ENCODE data around the gene ROBO3. TPM values are rescaled to one million over a fixed set of nuclear protein-coding genes. Genes with fewer than 3 reads are reported as not detected.

Gene ROBO3
- total RNA-seq, 1 donor from 2014 or later: 4.5 TPM

DNA sequence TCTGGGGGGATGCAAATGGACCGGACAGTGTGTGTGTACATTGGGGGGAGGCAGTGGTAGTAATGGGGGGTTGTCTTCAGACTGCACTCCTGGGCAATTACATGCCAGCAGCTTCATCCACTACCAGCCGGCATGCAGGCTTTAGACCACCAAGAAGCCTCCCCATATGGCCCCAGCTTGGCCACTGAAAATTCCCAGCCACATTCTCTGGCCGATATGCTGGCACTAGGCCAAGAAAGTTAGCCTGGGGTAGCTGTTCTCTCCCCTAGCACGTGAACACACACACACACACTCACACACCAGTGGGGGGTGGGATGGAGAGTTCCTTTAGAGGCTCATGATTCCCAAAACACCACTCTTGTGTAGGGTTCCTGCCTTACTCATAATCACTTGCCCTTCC, 3.6 kb upstream of the ROBO3 start:
- intact Hi-C loops (cut with micrococcal nuclease): no loop called here
- H3K9me3 Mint-ChIP-seq: no peaks in the 10 kb centered on the region
- no peak for DNase-seq (ENCODE audit: low spot score)
- H3K36me3 Mint-ChIP-seq (ENCODE audit: low read depth): no peaks in the 10 kb centered on the region
- H3K4me3 Mint-ChIP-seq: no peak overlapping the region
- peaks cover 53% of the 10 kb centered on the region for H3K27me3 Mint-ChIP-seq (ENCODE audit: insufficient read depth)
- H3K4me1 Mint-ChIP-seq (ENCODE audit: low read depth): peaks cover 9% of the 10 kb centered on the region
- H3K27ac Mint-ChIP-seq: no peak overlapping the region

DNA sequence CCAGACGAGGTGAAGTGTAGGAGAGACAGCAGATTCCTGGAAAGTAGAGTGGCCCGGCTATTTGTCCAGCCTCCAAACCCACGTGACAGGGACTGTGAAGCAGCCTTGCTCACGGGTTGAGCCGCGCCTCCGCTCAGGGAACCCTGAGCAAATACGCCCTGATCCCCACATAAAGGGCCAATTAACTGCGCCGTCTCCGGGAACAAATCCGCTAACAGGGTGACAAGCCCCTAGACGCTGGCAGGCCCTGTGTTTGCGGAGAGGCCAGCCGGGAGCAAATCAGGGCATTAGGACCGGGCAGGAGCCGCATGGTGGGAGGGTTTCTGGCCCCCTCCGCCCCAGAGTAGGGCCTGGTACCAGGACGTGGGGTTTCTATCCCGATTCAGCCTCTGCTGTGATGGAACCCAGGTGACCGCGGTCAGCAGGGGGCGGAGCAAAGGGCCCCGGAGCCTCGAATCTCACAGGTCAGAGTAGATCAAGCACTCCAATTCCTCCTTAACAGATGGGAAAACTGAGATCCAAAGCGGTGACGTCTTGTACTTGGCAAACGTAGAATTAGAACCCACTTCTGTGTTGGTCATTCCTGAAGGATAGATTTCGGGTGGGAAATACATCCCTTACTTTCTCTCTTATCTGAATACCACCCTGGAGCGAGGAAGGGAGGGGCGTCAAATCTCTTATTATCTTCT, 2.0 kb upstream of the ROBO3 start:
- no peak for DNase-seq (ENCODE audit: low spot score)
- H3K27me3 Mint-ChIP-seq (ENCODE audit: insufficient read depth): peaks cover 69% of the 10 kb centered on the region

DNA sequence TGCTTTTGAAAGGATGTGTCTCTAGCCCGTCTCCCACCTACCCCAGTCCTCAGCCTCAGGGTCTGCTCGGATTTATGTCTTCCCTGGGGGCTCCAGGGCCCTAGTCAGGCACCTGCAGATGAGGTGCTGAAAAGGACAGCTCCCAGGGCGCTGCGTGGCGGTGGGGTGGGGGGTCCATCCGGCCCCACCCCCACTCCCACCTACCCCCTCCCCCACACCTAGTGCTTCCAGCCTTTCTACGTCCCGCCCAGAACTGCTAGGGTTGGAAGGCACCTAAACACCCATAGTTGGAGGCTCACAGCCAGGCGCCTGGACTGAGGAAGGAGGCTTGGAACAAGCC, 1.4 kb upstream of the ROBO3 start:
- peaks cover 16% of the 10 kb centered on the region for H3K4me1 Mint-ChIP-seq (ENCODE audit: low read depth)
- DNase-seq (ENCODE audit: low spot score): no peak
- intact Hi-C loops (cut with micrococcal nuclease): no loop called here
- no peak overlapping the region for H3K4me3 Mint-ChIP-seq
- H3K9me3 Mint-ChIP-seq: no peaks in the 10 kb centered on the region
- H3K27ac Mint-ChIP-seq: peak overlapping the region; percentile 5
- H3K27me3 Mint-ChIP-seq (ENCODE audit: insufficient read depth): peaks cover 75% of the 10 kb centered on the region
- no peaks in the 10 kb centered on the region for H3K36me3 Mint-ChIP-seq (ENCODE audit: low read depth)

More for the DNA sequence above, 2.0 kb upstream of the ROBO3 start:
- intact Hi-C loops (cut with micrococcal nuclease): no loop called here
- Mint-ChIP-seq H3K4me1 (ENCODE audit: low read depth) (peaks cover 16% of the 10 kb centered on the region), H3K9me3 (no peaks in the 10 kb centered on the region), H3K36me3 (ENCODE audit: low read depth) (no peaks in the 10 kb centered on the region), H3K4me3 (no peak overlapping the region), H3K27ac (peak overlapping the region; percentile 5)

DNA sequence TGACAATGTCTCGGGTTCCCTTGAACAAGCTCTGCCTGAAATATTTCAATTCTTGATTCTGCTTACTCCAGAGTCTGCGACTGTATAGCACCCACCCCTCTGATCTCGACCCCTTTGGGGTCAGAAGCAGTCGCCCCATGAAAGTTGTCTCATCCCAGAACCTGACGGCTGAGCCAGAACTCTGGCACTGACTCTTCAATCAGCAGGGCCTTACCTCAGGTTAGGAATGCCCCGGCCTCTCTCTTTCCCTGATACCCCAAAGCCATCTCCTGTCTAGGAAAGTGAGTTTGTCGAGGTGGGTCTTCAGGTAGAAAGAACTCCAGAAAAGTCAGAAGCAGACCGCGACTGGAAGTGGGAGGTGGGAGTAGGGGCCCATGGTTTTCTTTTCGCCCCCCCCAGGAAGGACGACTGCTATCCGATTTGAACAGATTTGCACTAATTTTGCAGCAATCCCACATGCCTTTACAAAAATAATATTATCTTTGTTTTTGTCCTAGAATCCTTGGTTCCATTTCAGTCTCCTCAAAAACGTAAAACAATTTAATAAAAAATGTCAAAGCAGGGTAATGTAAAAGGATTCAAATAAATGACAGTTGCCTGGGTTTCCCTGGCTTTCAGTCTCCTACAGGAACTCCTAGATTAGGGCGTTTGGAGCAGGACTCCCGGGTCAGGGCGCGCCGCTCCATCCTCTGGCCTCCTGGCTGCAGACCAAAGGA, 898 bp upstream of the ROBO3 start:
- intact Hi-C loops (cut with micrococcal nuclease): no loop called here
- H3K27ac Mint-ChIP-seq: no peak overlapping the region

DNA sequence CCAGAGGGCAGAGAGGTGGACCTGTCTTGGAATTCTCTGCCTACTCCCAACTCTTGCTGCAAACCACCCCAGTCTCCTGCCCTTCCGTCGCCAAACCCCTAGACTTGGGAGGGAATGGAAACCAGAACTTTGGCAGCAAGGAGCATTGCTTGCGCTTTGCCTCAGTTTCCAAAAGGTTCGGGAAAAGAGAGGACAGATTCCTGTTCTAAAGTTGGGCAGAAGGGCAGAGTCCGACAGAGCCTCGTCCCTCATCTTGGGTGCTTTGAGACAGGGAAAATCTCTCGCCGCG, 396 bp upstream of the ROBO3 start:
- no peaks in the 10 kb centered on the region for H3K36me3 Mint-ChIP-seq (ENCODE audit: low read depth)
- H3K4me3 Mint-ChIP-seq: no peak overlapping the region
- H3K4me1 Mint-ChIP-seq (ENCODE audit: low read depth): peaks cover 16% of the 10 kb centered on the region
- no peaks in the 10 kb centered on the region for H3K9me3 Mint-ChIP-seq
- intact Hi-C loops (cut with micrococcal nuclease): loop anchor here (5.0 kb wide), 1 partner anchor 302 kb away; no protein-coding TSS in a partner anchor
- DNase-seq (ENCODE audit: low spot score): no peak
- no peak overlapping the region for H3K27ac Mint-ChIP-seq
- H3K27me3 Mint-ChIP-seq (ENCODE audit: insufficient read depth): peaks cover 83% of the 10 kb centered on the region

More for the DNA sequence above, 898 bp upstream of the ROBO3 start:
- peaks cover 80% of the 10 kb centered on the region for H3K27me3 Mint-ChIP-seq (ENCODE audit: insufficient read depth)
- H3K36me3 Mint-ChIP-seq (ENCODE audit: low read depth): no peaks in the 10 kb centered on the region
- no peak overlapping the region for H3K4me3 Mint-ChIP-seq
- peaks cover 16% of the 10 kb centered on the region for H3K4me1 Mint-ChIP-seq (ENCODE audit: low read depth)
- no peak for DNase-seq (ENCODE audit: low spot score)
- H3K9me3 Mint-ChIP-seq: no peaks in the 10 kb centered on the region

DNA sequence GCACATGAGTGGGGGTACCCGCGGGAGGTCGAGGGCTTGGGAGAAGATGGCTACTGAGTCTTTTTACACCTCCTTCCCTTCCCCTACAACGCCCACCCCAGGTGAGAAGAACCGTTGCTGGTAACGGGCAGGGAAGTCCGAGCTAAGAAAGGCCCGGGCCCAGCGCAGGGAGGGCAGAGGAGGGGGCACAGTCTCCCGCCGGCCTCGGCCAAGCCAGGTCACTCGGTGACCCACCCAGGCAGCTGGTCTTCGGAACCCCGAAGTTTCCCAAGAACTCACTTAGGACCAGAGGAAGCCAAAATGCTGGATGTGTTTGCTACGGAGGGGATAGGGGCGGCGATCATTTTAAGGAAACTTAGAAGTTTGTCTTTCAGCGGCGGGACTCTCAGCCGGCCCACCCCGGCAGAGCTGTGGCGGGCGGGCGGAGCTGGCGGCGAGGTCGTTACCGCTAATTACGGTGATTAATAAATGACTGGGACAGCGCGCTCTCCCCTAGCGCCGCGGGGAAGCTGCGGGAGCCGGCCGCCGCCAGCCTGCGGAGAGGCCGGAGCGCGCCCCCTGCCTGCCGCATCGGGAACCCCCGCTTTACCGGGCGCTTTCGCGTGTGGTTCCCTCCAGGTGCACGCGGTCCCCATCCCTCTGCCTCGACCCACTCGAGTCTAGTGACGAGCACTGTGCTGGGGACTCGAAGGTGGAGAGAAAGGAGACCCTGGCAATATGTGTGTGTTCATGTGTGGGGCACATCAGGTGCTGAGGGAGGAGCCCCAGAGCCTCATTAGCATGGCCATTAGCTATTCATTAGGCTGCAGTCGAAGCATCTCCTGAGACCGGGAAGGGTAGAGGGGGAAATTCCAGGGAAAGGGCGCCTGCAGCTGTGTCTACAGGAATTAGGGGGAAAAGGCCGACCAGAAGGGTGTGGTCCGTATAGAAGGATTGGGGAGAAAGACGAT, 945 bp downstream of the ROBO3 start:
- Mint-ChIP-seq H3K27me3 (ENCODE audit: insufficient read depth) (peaks cover 89% of the 10 kb centered on the region), H3K9me3 (no peaks in the 10 kb centered on the region), H3K4me1 (ENCODE audit: low read depth) (peaks cover 16% of the 10 kb centered on the region), H3K27ac (no peak overlapping the region), H3K36me3 (ENCODE audit: low read depth) (no peaks in the 10 kb centered on the region), H3K4me3 (no peak overlapping the region)
- intact Hi-C loops (cut with micrococcal nuclease): loop anchor here (2.0 to 5.0 kb wide), 3 partner anchors 107 to 301 kb away; no protein-coding TSS in a partner anchor
- DNase-seq (ENCODE audit: low spot score): peak; percentile 28

DNA sequence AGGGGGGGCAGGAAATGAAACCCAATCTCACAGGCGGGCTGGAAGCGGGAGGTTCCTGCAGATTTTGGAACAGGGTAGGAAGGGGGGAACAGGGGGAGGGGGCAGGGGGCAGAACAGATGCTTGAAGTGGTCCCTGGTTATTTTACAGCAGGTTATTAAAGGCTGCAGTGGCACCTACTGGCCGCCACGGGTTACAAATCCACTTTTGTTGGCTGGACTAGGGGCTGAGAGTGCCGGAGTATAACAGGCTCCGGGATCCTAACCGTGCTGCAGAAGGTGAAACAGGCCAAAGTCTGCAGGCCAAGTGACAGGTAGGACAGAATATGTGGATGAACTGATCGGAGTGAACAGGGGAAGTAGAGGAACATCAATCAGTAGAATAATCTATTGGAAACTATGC, 2.5 kb downstream of the ROBO3 start:
- H3K4me3 Mint-ChIP-seq: no peak overlapping the region
- DNase-seq (ENCODE audit: low spot score): no peak
- no peaks in the 10 kb centered on the region for H3K9me3 Mint-ChIP-seq
- H3K36me3 Mint-ChIP-seq (ENCODE audit: low read depth): no peaks in the 10 kb centered on the region
- no peak overlapping the region for H3K27ac Mint-ChIP-seq
- H3K27me3 Mint-ChIP-seq (ENCODE audit: insufficient read depth): peaks cover 87% of the 10 kb centered on the region
- intact Hi-C loops (cut with micrococcal nuclease): loop anchor here (1.0 to 5.0 kb wide), 5 partner anchors 26 to 300 kb away; no protein-coding TSS in a partner anchor
- peaks cover 15% of the 10 kb centered on the region for H3K4me1 Mint-ChIP-seq (ENCODE audit: low read depth)

DNA sequence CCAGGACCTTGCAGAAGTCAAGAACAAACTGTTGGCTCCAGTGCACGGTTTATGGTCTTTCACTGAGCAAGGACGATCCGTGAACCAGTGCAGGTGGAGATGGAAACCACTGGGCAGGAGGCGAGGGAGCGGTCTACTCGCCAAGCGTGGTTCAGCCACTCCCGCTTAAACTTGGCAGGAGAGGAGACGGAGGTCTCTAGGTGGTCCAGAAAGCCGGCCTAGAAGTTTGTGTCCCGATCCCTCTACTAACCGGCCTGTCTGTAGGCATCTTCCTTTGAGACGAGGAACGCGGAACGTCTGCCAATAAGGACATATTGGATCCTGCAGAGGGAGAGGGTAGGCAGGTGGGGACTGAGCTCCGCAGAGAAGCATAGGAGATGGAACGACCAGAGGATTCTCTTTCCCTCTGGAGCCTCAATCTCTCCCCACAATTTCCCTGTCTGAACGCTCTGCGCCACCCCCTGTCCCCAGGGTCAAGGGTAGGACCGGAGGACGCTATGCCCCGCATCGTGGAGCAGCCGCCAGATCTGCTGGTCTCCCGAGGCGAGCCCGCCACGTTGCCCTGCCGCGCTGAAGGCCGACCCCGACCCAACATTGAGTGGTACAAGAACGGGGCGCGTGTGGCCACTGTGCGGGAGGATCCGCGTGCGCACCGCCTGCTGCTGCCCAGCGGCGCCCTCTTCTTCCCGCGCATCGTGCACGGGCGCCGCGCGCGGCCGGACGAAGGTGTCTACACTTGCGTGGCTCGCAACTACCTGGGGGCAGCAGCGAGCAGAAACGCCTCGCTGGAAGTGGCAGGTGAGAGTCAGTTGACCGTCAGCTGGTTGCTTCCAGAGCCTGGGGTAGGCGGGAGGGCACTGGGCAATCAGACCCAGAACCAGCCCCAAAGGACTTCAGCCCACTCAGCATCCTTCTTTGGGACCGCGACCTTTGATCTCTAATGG, 3.4 kb downstream of the ROBO3 start:
- Mint-ChIP-seq H3K9me3 (no peaks in the 10 kb centered on the region), H3K27ac (no peak overlapping the region), H3K4me1 (ENCODE audit: low read depth) (peaks cover 7% of the 10 kb centered on the region), H3K36me3 (ENCODE audit: low read depth) (no peaks in the 10 kb centered on the region), H3K27me3 (ENCODE audit: insufficient read depth) (peaks cover 86% of the 10 kb centered on the region), H3K4me3 (peak overlapping the region; percentile 15)
- no peak for DNase-seq (ENCODE audit: low spot score)
- intact Hi-C loops (cut with micrococcal nuclease): loop anchor here (5.0 kb wide), 1 partner anchor 299 kb away; no protein-coding TSS in a partner anchor

DNA sequence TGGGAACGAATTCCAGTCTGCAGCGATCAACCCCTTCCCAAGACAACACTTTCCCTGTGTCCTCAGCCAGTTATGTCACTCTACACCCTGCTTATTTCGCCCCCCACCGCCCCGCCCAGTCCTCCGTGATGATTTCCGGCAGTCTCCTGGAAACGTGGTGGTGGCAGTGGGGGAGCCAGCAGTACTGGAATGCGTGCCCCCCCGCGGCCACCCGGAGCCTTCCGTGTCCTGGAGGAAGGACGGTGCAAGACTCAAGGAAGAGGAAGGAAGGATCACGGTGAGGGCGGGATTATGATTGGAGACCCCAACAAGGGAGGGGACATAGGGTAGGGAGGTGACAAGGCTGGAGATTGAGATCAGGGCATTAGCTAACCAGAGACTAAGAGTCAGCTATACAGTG, 4.1 kb downstream of the ROBO3 start:
- intact Hi-C loops (cut with micrococcal nuclease): loop anchor here (5.0 kb wide), 1 partner anchor 298 kb away; no protein-coding TSS in a partner anchor
- peaks cover 7% of the 10 kb centered on the region for H3K4me1 Mint-ChIP-seq (ENCODE audit: low read depth)
- H3K27ac Mint-ChIP-seq: no peak overlapping the region
- H3K27me3 Mint-ChIP-seq (ENCODE audit: insufficient read depth): peaks cover 86% of the 10 kb centered on the region
- no peaks in the 10 kb centered on the region for H3K36me3 Mint-ChIP-seq (ENCODE audit: low read depth)
- no peak for DNase-seq (ENCODE audit: low spot score)
- H3K9me3 Mint-ChIP-seq: no peaks in the 10 kb centered on the region
- H3K4me3 Mint-ChIP-seq: no peak overlapping the region

DNA sequence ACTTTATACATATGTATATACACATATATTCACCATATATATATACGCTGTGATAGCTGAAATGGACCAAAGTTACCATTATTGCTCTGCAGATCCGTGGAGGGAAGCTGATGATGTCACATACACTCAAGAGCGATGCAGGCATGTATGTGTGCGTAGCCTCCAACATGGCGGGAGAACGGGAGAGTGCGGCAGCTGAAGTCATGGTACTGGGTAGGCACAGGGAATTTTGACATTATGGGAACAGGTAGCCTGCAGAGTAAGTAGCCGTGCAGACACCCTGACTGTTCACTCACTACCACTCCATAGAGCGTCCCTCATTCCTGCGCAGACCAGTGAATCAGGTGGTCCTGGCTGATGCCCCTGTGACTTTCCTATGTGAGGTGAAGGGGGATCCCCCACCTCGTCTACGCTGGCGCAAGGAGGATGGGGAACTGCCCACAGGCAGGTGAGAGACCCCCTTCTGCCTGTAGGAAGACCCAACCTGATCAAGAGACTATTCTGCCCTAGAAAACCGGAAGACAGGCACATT, 4.7 kb downstream of the ROBO3 start:
- no peak overlapping the region for H3K4me3 Mint-ChIP-seq
- H3K9me3 Mint-ChIP-seq: no peaks in the 10 kb centered on the region
- H3K27ac Mint-ChIP-seq: no peak overlapping the region
- peaks cover 86% of the 10 kb centered on the region for H3K27me3 Mint-ChIP-seq (ENCODE audit: insufficient read depth)
- H3K4me1 Mint-ChIP-seq (ENCODE audit: low read depth): peaks cover 7% of the 10 kb centered on the region
- intact Hi-C loops (cut with micrococcal nuclease): loop anchor here (5.0 to 10.0 kb wide), 2 partner anchors 275 to 297 kb away; no protein-coding TSS in a partner anchor
- no peak for DNase-seq (ENCODE audit: low spot score)
- H3K36me3 Mint-ChIP-seq (ENCODE audit: low read depth): no peaks in the 10 kb centered on the region

DNA sequence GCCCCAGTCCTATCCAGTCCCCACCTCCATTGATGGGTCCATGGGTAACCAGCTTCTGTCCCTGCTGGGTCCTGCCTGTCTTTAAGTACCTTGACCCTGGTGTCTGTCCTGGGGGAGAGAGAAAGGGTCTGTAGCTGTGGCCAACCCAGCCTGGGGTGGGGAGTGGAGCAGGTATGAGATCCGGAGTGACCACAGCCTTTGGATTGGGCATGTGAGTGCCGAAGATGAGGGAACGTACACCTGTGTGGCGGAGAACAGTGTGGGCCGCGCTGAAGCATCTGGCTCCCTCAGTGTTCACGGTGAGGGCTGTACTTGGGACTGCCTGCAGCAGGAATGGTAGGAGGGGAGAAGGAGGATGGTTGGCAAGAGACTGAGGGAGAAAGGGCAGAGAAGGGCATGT, 5.2 kb downstream of the ROBO3 start:
- Mint-ChIP-seq H3K4me3 (no peak overlapping the region), H3K36me3 (ENCODE audit: low read depth) (no peaks in the 10 kb centered on the region), H3K4me1 (ENCODE audit: low read depth) (peaks cover 7% of the 10 kb centered on the region), H3K9me3 (no peaks in the 10 kb centered on the region), H3K27ac (no peak overlapping the region), H3K27me3 (ENCODE audit: insufficient read depth) (peaks cover 89% of the 10 kb centered on the region)
- intact Hi-C loops (cut with micrococcal nuclease): loop anchor here (10.0 kb wide), 1 partner anchor 274 kb away; no protein-coding TSS in a partner anchor
- DNase-seq (ENCODE audit: low spot score): no peak

DNA sequence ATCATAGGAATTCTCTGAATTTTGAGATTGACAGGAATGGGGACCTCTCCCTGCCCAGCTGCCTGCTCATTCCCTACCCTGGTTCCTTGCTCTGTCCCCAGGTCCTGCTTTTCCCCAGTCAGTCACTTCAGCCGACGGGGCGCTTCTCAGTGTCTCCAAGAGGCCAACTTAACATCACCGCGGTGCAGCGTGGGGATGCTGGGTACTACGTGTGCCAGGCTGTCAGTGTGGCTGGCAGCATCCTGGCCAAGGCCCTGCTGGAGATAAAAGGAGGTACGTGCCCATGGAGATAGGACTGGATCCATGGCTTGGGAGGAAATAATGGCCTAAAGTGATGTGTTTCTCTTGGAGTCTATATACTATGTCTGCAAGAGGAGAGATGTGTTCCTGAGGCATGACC, 7.0 kb downstream of the ROBO3 start:
- no peak for DNase-seq (ENCODE audit: low spot score)
- H3K4me3 Mint-ChIP-seq: no peak overlapping the region
- intact Hi-C loops (cut with micrococcal nuclease): loop anchor here (10.0 kb wide), 1 partner anchor 273 kb away; no protein-coding TSS in a partner anchor
- H3K27ac Mint-ChIP-seq: no peak overlapping the region
- H3K9me3 Mint-ChIP-seq: no peaks in the 10 kb centered on the region
- peaks cover 80% of the 10 kb centered on the region for H3K27me3 Mint-ChIP-seq (ENCODE audit: insufficient read depth)
- no peaks in the 10 kb centered on the region for H3K36me3 Mint-ChIP-seq (ENCODE audit: low read depth)
- peaks cover 12% of the 10 kb centered on the region for H3K4me1 Mint-ChIP-seq (ENCODE audit: low read depth)

Measured in activated T-helper 1 cell treated with anti-CD3 and anti-CD28 coated beads, Interleukin-12 subunit alpha, Interleukin-12 subunit beta, Interleukin-2, Interleukin-4 antibody, amounts not matched to agents 30 ng/mL and 10 ng/mL and 1 ng/mL, durations not matched to agents 14 hours and 24 hours and 36 hours (primary cell).